BLaER1 (cell line): ENCODE measurements around the gene SLC46A1.

ENCODE experiments used
- H3K27ac ChIP-seq: shearing (Covaris generic); formaldehyde crosslinking; 2 replicates; pipeline ENCODE4 v1.8.1; 2022
- H3K27me3 ChIP-seq: shearing (Covaris generic); formaldehyde crosslinking; 2 replicates; pipeline ENCODE4 v1.8.1; 2022
- H3K36me3 ChIP-seq: shearing (Covaris generic); formaldehyde crosslinking; 2 replicates; pipeline ENCODE4 v1.8.1; 2022
- H3K4me1 ChIP-seq: shearing (Covaris generic); formaldehyde crosslinking; 2 replicates; pipeline ENCODE4 v1.8.1; 2022
- H3K4me2 ChIP-seq: shearing (Covaris generic); formaldehyde crosslinking; 2 replicates; pipeline ENCODE4 v1.8.1; 2022
- H3K4me3 ChIP-seq: shearing (Covaris generic); formaldehyde crosslinking; 2 replicates; pipeline ENCODE4 v1.8.1; 2022
- H3K9ac ChIP-seq: shearing (Covaris generic); formaldehyde crosslinking; 2 replicates; pipeline ENCODE4 v1.8.1; 2022
- H3K9me3 ChIP-seq: shearing (Covaris generic); formaldehyde crosslinking; 2 replicates; pipeline ENCODE4 v1.8.1; 2022
- H4K20me1 ChIP-seq: shearing (Covaris generic); formaldehyde crosslinking; 2 replicates; pipeline ENCODE4 v1.8.1; 2022
- Cebpa-rat ChIP-seq: shearing (Covaris generic); IDR thresholded peaks from 2 replicates; pipeline ENCODE4 v1.8.1; 2022

The SLC46A1 gene

DNA sequence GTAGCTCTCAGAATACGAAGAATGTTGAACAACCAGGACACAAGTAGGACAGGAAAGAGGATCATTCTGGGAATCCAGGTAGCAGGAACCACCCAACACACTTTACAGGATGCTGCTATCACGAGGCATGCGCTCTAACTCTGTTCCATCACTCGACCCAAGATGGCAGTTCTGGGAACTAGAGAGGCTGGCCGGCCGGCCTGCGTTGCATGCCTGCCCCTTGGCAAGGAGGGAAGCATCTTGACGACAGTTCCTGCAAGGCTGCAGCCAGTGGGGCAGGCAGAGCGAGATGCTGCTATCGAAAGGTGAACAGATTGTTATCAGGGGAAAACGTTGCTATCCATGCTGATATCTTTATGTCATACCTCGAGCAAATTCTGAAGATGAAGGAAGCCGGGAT lies 19.2 kb upstream of the SLC46A1 start:
- no peaks in the 10 kb centered on the region for H3K27me3 ChIP-seq
- no peaks in the 10 kb centered on the region for H3K9me3 ChIP-seq
- no peaks in the 10 kb centered on the region for H4K20me1 ChIP-seq
- H3K4me3 ChIP-seq: no peak overlapping the region
- H3K4me2 ChIP-seq: no peak overlapping the region
- no peaks in the 10 kb centered on the region for H3K4me1 ChIP-seq
- no peaks in the 10 kb centered on the region for H3K36me3 ChIP-seq
- no peak overlapping the region for H3K27ac ChIP-seq
- no peak overlapping the region for H3K9ac ChIP-seq
- TF ChIP-seq Cebpa-rat: no peak

DNA sequence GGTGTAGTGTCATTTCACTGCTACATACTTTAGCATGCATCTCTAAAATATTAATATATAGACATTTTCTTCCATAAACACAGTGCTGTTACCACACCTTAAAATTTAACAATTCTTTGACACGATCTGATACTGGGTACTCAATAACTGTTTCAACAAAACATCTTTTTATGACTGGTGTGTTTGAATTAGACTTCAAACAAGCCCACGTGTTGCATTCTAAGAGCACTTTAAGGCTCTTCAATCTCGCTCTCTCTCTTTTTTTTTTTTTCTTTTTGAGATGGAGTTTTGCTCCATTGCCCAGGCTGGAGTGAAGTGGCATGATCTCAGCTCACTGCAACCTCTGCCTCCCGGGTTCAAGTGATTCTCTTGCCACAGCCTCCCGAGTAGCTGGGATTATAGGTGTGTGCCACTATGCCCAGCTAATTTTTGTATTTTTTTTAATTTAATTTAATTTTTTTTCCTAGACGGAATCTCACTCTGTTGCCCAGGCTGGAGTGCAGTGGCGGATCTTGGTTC lies 15.8 kb upstream of the SLC46A1 start:
- Histone ChIP-seq H3K9ac (no peak overlapping the region), H3K27me3 (no peaks in the 10 kb centered on the region), H4K20me1 (no peaks in the 10 kb centered on the region), H3K36me3 (no peaks in the 10 kb centered on the region), H3K4me1 (no peaks in the 10 kb centered on the region), H3K9me3 (no peaks in the 10 kb centered on the region), H3K4me3 (no peak overlapping the region), H3K27ac (no peak overlapping the region), H3K4me2 (no peak overlapping the region)
- no peak for TF ChIP-seq Cebpa-rat

DNA sequence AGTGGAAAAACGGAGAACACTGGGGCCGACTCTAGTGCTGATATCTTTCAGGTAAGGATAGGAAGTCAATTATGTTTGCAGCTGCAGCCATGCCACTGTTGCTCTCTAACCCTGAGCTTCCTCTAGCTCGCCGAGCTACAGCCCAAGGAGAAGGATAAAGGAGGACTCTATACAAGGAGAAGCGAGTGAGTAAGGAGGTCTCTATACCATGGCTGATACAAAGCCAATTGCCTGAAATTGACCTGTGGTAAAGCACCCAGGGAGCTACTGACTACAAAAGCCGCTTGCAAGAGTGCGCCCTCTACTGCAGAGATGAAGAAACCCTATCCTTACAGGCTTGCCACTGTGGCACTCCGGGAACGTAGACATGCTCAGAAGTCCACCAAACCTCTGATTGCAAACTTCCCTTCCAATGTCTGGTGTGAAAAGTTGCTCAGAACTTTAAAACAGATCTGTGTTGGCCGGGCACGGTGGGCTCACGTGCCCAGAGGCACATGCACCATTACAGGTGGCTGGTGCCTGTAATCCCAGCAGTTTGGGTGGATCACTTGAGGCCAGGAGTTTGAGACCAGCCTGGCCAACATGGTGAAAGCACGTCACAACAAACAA lies 10.8 kb upstream of the SLC46A1 start:
- no peak for TF ChIP-seq Cebpa-rat
- H3K4me3 ChIP-seq: no peak overlapping the region
- no peaks in the 10 kb centered on the region for H3K4me1 ChIP-seq
- no peaks in the 10 kb centered on the region for H3K9me3 ChIP-seq
- H3K27me3 ChIP-seq: no peaks in the 10 kb centered on the region
- H3K4me2 ChIP-seq: no peak overlapping the region
- H3K9ac ChIP-seq: no peak overlapping the region
- H3K27ac ChIP-seq: no peak overlapping the region
- H3K36me3 ChIP-seq: no peaks in the 10 kb centered on the region
- H4K20me1 ChIP-seq: no peaks in the 10 kb centered on the region

DNA sequence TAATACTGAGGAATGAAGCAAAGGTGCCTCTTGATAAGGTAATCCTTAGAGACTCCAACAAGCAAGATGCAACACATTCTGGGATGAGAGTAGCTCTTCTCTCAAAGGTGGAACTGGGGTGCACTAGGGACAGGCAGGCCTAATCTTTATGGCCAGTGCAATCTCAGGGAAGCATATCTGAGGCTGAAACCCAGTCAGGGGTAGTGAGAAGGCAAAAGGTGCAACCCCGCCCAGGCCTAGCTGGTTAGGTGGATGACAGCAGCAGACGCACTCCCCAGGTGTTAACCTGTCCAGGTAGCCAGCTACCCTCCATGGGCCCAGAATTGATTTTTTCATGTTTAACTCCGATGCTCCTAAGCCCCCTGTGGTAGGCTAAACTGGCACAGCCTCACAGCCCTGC lies 9.9 kb upstream of the SLC46A1 start:
- Histone ChIP-seq H3K27ac (no peak overlapping the region), H3K36me3 (no peaks in the 10 kb centered on the region), H3K9ac (no peak overlapping the region), H3K4me3 (no peak overlapping the region), H3K4me1 (no peaks in the 10 kb centered on the region), H3K9me3 (no peaks in the 10 kb centered on the region), H3K27me3 (no peaks in the 10 kb centered on the region), H4K20me1 (no peaks in the 10 kb centered on the region), H3K4me2 (no peak overlapping the region)
- TF ChIP-seq Cebpa-rat: no peak

DNA sequence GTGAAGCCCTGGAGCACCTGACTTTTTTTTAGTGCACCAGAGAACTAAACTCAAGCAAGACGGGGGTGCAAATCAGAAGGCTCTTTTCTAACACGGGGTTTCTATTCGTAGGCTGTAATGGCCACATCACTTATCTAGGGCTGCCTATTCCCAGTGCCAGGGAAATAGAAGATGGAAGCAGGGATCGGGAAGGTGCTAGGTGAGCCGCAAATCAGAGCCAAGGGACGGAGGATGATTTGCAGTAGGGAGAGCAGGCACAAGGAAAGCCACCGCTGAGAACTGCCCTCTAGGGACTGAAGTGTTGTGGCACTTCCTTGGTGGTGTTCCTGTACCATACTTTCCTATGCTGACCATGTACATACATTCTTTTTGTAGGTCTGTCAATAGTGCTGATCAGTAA lies 7.8 kb upstream of the SLC46A1 start:
- no peaks in the 10 kb centered on the region for H4K20me1 ChIP-seq
- no peak for TF ChIP-seq Cebpa-rat
- no peaks in the 10 kb centered on the region for H3K27me3 ChIP-seq
- no peak overlapping the region for H3K4me2 ChIP-seq
- no peaks in the 10 kb centered on the region for H3K36me3 ChIP-seq
- no peaks in the 10 kb centered on the region for H3K4me1 ChIP-seq
- no peak overlapping the region for H3K27ac ChIP-seq
- no peaks in the 10 kb centered on the region for H3K9me3 ChIP-seq
- no peak overlapping the region for H3K4me3 ChIP-seq
- H3K9ac ChIP-seq: no peak overlapping the region

DNA sequence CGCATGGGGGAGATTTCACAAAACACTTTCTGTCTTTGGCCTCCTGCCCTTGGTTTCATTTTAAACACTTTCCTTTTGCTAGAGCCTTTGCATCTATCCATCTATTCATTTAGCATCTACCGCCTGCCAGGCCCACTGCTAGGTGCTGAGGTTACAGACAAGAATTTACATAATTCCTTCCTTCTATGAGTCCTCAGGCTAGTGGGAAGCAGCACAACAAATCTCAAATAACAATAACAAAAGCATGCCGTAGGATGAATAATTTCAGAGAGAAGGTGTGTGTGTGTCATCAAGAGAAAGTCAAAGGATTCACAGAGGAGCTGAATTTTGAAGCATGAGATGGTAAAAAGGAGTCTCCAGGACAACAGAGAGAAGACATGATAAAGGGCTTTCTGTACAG lies 6.1 kb upstream of the SLC46A1 start:
- Histone ChIP-seq H3K27me3 (no peaks in the 10 kb centered on the region), H3K9me3 (no peaks in the 10 kb centered on the region), H4K20me1 (no peaks in the 10 kb centered on the region), H3K4me3 (no peak overlapping the region), H3K36me3 (no peaks in the 10 kb centered on the region), H3K4me1 (no peaks in the 10 kb centered on the region), H3K27ac (no peak overlapping the region), H3K4me2 (no peak overlapping the region), H3K9ac (no peak overlapping the region)
- no peak for TF ChIP-seq Cebpa-rat

DNA sequence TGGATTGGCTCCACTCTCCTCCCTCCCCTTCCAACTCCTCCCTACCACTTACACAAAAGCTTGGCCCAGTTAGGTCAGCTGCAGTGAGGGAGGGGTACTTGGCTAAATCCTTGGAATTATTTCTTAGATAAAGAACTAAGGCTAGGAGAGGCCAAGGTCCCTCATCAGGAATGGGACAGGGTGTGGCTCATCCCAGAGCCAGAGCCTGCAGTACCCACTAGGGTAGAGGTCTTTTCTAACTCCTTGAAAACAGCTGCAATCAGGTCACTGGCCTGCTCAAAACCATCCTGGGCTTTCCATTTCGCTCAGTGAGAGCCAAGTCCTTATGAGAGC lies 1.9 kb upstream of the SLC46A1 start:
- no peaks in the 10 kb centered on the region for H3K36me3 ChIP-seq
- H3K9me3 ChIP-seq: no peaks in the 10 kb centered on the region
- peaks cover 27% of the 10 kb centered on the region for H3K4me1 ChIP-seq
- H3K27me3 ChIP-seq: no peaks in the 10 kb centered on the region; the same call in 1 of the 2 replicates
- no peaks in the 10 kb centered on the region for H4K20me1 ChIP-seq
- H3K4me2 ChIP-seq: no peak overlapping the region
- no peak overlapping the region for H3K4me3 ChIP-seq
- no peak for TF ChIP-seq Cebpa-rat
- no peak overlapping the region for H3K27ac ChIP-seq
- no peak overlapping the region for H3K9ac ChIP-seq

DNA sequence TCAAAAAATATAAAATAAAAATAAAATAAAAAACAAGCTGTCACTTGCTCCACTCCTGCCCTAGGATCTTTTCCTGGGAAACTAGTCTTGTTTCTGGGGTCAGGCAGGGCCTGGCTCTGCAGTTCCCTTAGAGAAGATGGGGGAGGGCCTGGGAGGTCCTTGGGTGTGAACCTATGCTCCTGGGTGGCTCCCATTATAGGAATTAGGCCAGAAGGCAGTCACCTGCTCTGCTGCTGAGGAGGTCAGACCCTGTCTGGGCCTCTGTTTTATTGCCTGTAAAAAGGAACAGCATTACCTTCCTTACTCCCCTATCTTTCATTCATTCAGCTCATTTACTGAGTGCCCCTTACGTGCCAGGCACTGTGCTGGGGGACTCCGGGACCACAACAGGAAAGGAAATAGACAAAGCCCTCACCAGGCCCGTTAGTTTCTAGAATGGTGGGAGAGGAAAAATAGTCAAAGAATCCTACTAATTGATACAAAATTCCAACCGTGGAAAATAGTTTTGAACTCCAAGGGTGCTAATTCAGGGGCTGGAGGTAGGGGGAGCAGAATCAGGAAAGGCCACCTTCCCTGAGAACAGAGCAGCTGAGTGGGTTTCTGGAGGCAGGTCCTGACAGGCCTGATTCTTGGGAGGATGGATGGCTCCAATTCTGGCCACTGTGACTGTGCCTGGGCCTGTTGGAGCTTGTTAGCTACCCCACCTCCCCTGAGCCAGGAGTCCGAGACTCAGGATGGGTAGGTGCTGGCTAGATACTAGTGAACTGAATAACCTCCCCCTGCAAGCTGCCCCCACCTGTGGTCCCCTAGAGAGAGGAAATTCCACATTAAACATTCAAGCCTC lies 1.3 kb upstream of the SLC46A1 start:
- Histone ChIP-seq H3K4me3 (no peak overlapping the region), H3K9me3 (no peaks in the 10 kb centered on the region), H3K9ac (no peak overlapping the region), H3K4me2 (no peak overlapping the region), H4K20me1 (no peaks in the 10 kb centered on the region), H3K36me3 (no peaks in the 10 kb centered on the region), H3K27me3 (no peaks in the 10 kb centered on the region; the same call in 1 of the 2 replicates), H3K27ac (no peak overlapping the region), H3K4me1 (peaks cover 28% of the 10 kb centered on the region)
- TF ChIP-seq Cebpa-rat: no peak

DNA sequence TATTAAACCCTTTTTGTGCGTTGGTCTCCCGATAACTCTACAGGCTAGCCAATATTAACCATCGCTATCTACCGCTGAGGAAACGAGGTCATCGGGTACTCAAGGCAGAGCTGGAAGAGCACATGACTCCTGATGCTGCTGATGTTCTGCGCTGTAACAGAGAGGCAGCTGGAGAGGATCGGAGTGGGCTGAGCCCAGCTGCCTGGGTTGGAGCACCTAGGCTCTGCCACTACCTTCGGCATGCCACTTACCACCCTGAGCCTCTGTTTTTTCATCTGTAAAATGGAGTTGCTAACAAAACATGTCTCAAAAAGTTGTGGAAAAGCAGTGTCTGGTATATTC lies 432 bp upstream of the SLC46A1 start:
- Histone ChIP-seq H3K4me1 (peaks cover 28% of the 10 kb centered on the region), H4K20me1 (no peaks in the 10 kb centered on the region), H3K36me3 (no peaks in the 10 kb centered on the region), H3K27ac (no peak overlapping the region), H3K4me3 (peak overlapping the region; percentile 81), H3K9ac (peak overlapping the region; percentile 78; the same call in 1 of the 2 replicates), H3K9me3 (no peaks in the 10 kb centered on the region), H3K27me3 (no peaks in the 10 kb centered on the region; the same call in 1 of the 2 replicates), H3K4me2 (peak overlapping the region; percentile 89)
- TF ChIP-seq Cebpa-rat: no peak

DNA sequence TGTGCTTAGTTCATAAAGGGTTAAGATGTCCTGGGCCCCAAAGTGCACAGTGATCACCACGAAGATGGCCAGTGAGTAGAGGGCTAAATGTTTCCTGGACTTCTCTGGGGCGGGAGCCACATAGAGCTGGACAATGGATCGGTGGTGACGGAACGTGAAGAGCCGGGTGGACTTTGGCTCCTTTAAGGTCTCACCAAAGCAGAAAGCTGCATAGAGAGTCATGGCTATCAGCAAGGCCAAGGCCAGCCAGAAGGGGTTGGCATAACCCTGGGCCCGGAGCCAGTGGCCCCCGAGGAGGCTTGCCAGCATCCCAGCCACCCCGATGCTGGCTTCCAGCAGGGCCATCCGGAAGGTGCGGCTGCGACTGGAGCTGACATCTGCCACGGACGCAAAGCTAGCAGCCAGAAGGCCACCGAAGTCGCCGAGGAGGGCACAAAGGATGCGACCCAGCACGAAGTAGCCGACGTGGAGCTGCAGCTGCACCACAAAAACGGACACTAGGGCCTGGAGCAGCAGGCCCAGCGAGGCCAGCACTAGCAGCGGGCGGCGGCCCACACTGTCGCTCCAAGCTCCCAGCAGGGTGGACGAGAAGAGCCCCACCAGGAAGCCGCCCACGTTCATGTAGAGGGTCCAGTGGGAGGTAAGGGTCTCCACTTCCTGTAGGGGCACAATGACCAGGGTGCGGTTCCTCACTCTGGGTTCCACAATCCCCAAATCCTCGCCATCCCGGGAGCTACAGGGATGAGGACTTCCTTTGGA lies 1.0 kb downstream of the SLC46A1 start:
- H3K27ac ChIP-seq: peak overlapping the region; percentile 74; the same call in 1 of the 2 replicates
- no peaks in the 10 kb centered on the region for H3K9me3 ChIP-seq
- no peak for TF ChIP-seq Cebpa-rat
- peak overlapping the region; percentile 89 for H3K4me2 ChIP-seq
- peaks cover 28% of the 10 kb centered on the region for H3K4me1 ChIP-seq
- H3K4me3 ChIP-seq: peak overlapping the region; percentile 81
- peak overlapping the region; percentile 78 for H3K9ac ChIP-seq
- H4K20me1 ChIP-seq: no peaks in the 10 kb centered on the region
- H3K27me3 ChIP-seq: no peaks in the 10 kb centered on the region; the same call in 1 of the 2 replicates
- H3K36me3 ChIP-seq: peaks cover 7% of the 10 kb centered on the region
